RWPE2 (cell line): ENCODE measurements around the gene TSPAN18.

Experiments
- ATAC-seq: fragments of 200-7000 bp; cut with Tn5 transposase; 3 replicates; pipeline ENCODE4 v1.9.1; 2021; ENCODE audit warnings: low read depth
- DNase-seq: peaks from one replicate; pipeline ENCODE4 v3.0.0-alpha.2; 2020; ENCODE audit warnings: low spot score
- H3K27ac ChIP-seq: fragments of 450-650 bp; 2 replicates; pipeline ENCODE4 v1.5.1; 2017; ENCODE audit warnings: mild to moderate bottlenecking; ENCODE audit not compliant: poor library complexity, severe bottlenecking
- H3K27me3 ChIP-seq: fragments of 250-450 bp; sonication (Bioruptor Pico); 2 replicates; pipeline ENCODE4 v1.5.1; 2021; ENCODE audit warnings: mild to moderate bottlenecking, moderate library complexity; ENCODE audit not compliant: insufficient read depth, poor library complexity, severe bottlenecking
- H3K36me3 ChIP-seq: fragments of 250-450 bp; sonication (Bioruptor Pico); 2 replicates; pipeline ENCODE4 v1.5.1; 2020; ENCODE audit warnings: low read depth, mild to moderate bottlenecking, moderate library complexity
- H3K4me1 ChIP-seq: fragments of 250-450 bp; sonication (Bioruptor Pico); 2 replicates; pipeline ENCODE4 v1.5.1; 2021; ENCODE audit warnings: mild to moderate bottlenecking, moderate library complexity; ENCODE audit not compliant: insufficient read depth, poor library complexity, severe bottlenecking
- H3K4me3 ChIP-seq: fragments of 250-450 bp; sonication (Bioruptor Pico); 2 replicates; pipeline ENCODE4 v1.5.1; 2021; ENCODE audit warnings: mild to moderate bottlenecking, moderate library complexity; ENCODE audit not compliant: severe bottlenecking
- H3K9me3 ChIP-seq: fragments of 250-450 bp; sonication (Bioruptor Pico); 2 replicates; pipeline ENCODE4 v1.5.1; 2021; ENCODE audit warnings: mild to moderate bottlenecking, moderate library complexity; ENCODE audit not compliant: severe bottlenecking
- CTCF ChIP-seq: fragments of 450-650 bp; IDR thresholded peaks from one replicate; pipeline ENCODE4 v1.5.1; 2017; ENCODE audit warnings: mild to moderate bottlenecking, moderate library complexity; ENCODE audit not compliant: poor library complexity, severe bottlenecking

TSPAN18 gene

GRCh38 chr11:44892843-44893242, 166.1 kb downstream of the TSPAN18 start:
- no peak overlapping the region for H3K4me3 ChIP-seq
- no peaks in the 10 kb centered on the region for H3K27me3 ChIP-seq
- no peak for DNase-seq
- H3K4me1 ChIP-seq: no peaks in the 10 kb centered on the region
- no peak overlapping the region for H3K27ac ChIP-seq
- H3K36me3 ChIP-seq: no peaks in the 10 kb centered on the region
- no peak for TF ChIP-seq CTCF
- no peak for ATAC-seq
- H3K9me3 ChIP-seq: no peaks in the 10 kb centered on the region

- Histone ChIP-seq H3K4me3 (no peak overlapping the region), H3K9me3 (no peaks in the 10 kb centered on the region), H3K27me3 (no peaks in the 10 kb centered on the region), H3K27ac (no peak overlapping the region), H3K4me1 (no peaks in the 10 kb centered on the region), H3K36me3 (no peaks in the 10 kb centered on the region)
- TF ChIP-seq CTCF: no peak
- no peak for ATAC-seq
- DNase-seq: no peak
These were observed 166.6 kb downstream of the TSPAN18 start for GRCh38 chr11:44893308-44893822.

GRCh38 chr11:44893846-44894617, 167.3 kb downstream of the TSPAN18 start:
- Histone ChIP-seq H3K27me3 (no peaks in the 10 kb centered on the region), H3K27ac (no peak overlapping the region), H3K4me1 (no peaks in the 10 kb centered on the region), H3K9me3 (no peaks in the 10 kb centered on the region), H3K4me3 (no peak overlapping the region), H3K36me3 (no peaks in the 10 kb centered on the region)
- DNase-seq (no peak), ATAC-seq (peak; percentile 72)
- TF ChIP-seq CTCF: peak; percentile 70

- H3K4me1 ChIP-seq: no peaks in the 10 kb centered on the region
- H3K4me3 ChIP-seq: no peak overlapping the region
- DNase-seq: no peak
- H3K9me3 ChIP-seq: no peaks in the 10 kb centered on the region
- ATAC-seq: peak; percentile 62; the same call in 2 of the 3 replicates
- H3K27ac ChIP-seq: no peak overlapping the region
- no peaks in the 10 kb centered on the region for H3K27me3 ChIP-seq
- no peak for TF ChIP-seq CTCF
- H3K36me3 ChIP-seq: no peaks in the 10 kb centered on the region
These were observed 173.2 kb downstream of the TSPAN18 start for GRCh38 chr11:44899959-44900358.

GRCh38 chr11:44901120-44901633, 174.4 kb downstream of the TSPAN18 start:
- Histone ChIP-seq H3K4me3 (no peak overlapping the region), H3K9me3 (no peaks in the 10 kb centered on the region), H3K27me3 (no peaks in the 10 kb centered on the region), H3K36me3 (no peaks in the 10 kb centered on the region), H3K27ac (no peak overlapping the region), H3K4me1 (no peaks in the 10 kb centered on the region)
- no peak for DNase-seq
- no peak for ATAC-seq
- TF ChIP-seq CTCF: no peak
